HG02588 (cell line): Measurements from ENCODE around the gene SARNP.

Experiments
- ATAC-seq: cut with Tn5 transposase; IDR thresholded peaks from one replicate; pipeline ENCODE4 v1.9.1; 2021; ENCODE audit warnings: mild to moderate bottlenecking, moderate library complexity; ENCODE audit not compliant: unreplicated experiment

Gene SARNP

GRCh38 chr12:55727643-55728185, 89.8 kb downstream of the SARNP start:
- no peak for ATAC-seq

DNA sequence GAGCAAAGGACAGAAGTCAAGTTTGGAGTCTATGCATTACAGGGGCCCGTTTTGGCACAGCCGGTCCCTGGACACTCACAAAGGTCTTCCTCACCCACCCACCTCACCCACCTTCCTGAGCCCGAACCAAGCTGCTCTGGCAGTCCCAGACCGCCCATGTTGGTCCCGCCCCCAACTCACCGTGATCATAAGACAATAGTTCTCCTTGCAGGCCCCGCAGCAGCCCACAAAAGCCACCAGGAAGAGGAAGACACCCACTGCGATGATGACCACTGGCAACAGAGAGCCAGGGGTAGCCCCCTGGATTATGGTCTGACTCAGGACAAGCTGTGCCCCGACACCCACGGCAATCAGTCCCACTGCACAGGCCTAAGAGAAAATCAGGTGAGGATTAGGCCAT, 90.6 kb downstream of the SARNP start:
- no peak for ATAC-seq

- ATAC-seq, result no peak
Measured at GRCh38 chr12:55725556-55725955, 92.0 kb downstream of the SARNP start.

DNA sequence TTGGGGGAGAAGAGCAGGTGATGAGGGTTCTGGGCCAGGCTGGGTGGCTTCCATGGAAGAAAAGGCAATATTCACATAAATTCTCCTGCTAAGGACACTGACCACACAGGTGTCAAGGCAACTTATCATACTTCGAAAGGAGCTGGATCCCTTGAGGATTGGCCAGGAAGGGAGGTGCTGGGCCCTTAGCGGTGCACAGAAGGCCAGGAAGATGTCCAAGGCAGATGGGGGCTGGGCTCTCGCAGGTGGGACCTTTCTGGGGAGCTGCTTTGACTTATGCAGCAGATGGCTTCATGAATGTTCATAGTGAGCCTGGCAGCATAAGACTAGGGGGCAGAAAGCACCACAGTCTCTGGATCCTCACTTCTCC, 92.6 kb downstream of the SARNP start:
- no peak for ATAC-seq

GRCh38 chr12:55724226-55724939, 93.1 kb downstream of the SARNP start:
- peak; percentile 26 for ATAC-seq

DNA sequence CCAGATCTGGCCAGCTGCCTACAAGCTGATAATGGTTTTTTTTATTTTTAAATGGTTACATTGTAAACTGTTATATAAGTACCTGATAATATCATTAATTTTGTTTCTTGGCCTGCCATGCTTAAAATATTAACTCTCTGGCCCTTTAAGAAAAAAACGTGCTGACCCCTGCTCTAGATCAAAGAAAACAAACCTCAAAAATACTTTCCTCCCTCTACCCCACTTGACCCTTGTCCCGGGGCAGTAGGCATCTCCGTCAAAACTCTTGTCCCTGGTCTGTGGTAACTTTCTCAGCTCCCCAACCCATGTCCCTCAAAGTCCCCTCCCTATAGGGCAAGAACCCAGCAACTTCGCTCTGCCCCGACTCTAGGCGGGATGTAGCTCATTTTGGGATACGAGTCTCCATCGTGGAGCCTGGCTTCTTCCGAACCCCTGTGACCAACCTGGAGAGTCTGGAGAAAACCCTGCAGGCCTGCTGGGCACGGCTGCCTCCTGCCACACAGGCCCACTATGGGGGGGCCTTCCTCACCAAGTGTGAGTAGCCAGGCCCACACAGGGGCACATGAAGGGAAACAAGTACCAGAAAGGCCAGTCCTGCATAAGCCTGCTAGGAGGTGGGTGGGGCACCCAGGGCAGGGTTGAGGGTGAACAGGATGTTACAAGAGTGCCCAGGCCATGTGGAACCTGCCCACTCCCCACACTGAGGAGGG, 93.9 kb downstream of the SARNP start:
- ATAC-seq, result no peak

- no peak for ATAC-seq
Measured at GRCh38 chr12:55722948-55723347, 94.6 kb downstream of the SARNP start.

GRCh38 chr12:55721601-55722213, 95.8 kb downstream of the SARNP start:
- no peak for ATAC-seq

- no peak for ATAC-seq
Measured at GRCh38 chr12:55720894-55721444, 96.6 kb downstream of the SARNP start.

- ATAC-seq, result no peak
Measured at GRCh38 chr12:55720071-55720564, 97.4 kb downstream of the SARNP start, which contains the start of gene RDH5. Gene RDH5 (plus strand): TSS chr12:55720393. CDS start chr12:55721185, 792 bp downstream.

DNA sequence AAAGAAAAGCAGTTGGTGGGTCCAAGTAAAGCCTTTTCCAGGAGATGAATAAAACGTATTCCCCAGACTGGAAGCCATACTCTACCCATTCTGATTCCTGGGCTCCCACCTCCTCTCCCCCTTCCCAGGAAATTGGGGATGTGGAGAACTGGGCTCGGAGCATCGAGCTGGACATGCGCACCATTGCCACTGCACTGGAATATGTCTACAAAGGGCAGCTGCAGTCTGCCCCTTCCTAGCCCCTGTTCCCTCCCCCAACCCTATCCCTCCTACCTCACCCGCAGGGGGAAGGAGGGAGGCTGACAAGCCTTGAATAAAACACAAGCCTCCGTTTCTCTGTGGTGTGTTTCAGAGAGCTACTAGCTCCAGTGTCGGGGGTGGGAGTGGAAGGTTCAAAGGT, 98.2 kb downstream of the SARNP start:
- no peak for ATAC-seq

GRCh38 chr12:55718624-55719275, 98.8 kb downstream of the SARNP start:
- ATAC-seq, result no peak

DNA sequence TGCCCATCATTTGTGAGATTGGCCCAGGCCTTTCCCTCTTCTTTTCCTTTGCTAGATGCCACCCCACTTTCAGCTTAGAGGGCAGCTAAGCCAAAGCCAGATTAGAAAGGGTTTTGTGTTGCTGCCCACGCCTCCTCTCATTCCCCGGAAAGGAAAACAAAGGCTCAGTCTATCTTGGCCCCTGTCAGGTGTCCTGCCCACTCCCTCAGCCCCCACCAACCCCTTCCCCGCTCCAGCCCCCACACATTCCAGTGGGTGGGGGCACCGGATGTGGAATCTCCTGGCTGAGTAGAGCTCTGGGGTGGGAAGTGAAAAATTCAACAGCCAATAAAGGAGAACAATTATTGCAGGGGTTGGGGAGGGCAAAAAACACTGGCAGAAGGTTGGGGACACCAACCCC, 99.5 kb downstream of the SARNP start:
- ATAC-seq, result no peak

DNA sequence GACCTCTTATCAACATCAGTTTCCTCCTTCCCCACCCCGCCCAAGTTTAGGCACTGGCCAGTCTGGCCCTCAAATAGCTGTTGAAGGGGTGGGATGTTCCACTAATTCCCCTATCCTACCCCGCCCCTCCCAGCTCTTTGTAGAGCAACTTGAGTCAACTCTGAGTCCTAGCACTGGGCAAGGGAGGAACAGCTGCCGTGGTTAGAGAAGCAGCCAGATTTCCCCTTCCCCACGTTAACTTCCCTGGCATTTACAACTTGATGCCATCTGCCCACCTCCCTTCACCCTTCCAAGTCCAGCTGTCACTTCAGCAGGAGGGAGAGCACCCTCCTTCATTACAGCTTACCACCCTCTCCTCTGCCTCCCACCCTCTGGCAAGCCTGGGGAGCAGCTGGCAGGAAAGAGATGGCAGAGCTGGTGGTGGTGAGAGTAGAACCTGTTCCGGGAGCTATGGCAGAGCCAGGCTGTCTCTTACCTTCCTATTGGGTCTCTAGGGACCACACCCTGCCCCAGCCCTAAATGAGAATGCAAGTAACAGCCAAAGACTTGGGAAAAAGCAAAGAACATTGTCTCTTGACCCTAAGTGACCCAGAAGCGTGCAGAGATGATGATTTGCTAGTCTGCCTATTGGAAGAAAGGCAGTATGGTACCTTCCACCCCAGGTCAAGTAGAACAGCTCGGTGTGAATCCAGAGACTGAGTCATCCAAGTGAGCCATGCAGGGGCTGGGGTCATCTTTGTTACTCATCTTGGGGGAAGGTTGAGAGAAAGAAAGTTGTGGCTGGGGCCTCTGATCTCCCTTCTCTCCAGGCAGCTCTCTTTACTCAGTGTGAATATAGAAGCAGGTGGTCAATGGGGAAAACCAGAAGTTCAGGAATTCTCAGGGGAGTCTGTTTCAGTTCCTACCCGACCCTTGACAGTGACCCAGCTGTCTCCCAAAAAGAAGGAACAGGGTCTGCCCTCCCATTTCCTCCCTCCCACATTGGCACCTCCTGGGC, 100.2 kb downstream of the SARNP start:
- ATAC-seq, result no peak

DNA sequence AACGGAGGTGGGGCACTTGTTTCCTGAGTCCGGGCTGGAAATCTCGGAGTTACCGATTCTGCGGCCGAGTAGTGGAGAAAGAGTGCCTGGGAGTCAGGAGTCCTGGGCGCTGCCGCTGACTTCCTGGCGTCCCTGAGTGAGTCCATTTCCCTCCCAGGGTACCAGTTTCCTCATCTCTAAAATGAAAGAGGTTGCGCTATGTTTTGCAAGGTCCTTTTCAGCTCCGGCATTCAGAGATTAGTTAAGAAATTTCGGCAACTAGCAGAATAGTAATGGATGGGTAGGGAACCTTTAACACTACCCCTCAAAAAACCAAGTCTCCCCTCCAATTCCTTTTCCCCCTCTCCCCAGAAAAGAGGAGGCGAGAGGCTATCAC, 101.0 kb downstream of the SARNP start:
- ATAC-seq, result no peak

- ATAC-seq, result peak; percentile 94
Measured at GRCh38 chr12:55715833-55716581, 101.5 kb downstream of the SARNP start, which contains the start of gene BLOC1S1. Gene BLOC1S1 (plus strand): TSS chr12:55716046. CDS start chr12:55716052, 6 bp downstream.

DNA sequence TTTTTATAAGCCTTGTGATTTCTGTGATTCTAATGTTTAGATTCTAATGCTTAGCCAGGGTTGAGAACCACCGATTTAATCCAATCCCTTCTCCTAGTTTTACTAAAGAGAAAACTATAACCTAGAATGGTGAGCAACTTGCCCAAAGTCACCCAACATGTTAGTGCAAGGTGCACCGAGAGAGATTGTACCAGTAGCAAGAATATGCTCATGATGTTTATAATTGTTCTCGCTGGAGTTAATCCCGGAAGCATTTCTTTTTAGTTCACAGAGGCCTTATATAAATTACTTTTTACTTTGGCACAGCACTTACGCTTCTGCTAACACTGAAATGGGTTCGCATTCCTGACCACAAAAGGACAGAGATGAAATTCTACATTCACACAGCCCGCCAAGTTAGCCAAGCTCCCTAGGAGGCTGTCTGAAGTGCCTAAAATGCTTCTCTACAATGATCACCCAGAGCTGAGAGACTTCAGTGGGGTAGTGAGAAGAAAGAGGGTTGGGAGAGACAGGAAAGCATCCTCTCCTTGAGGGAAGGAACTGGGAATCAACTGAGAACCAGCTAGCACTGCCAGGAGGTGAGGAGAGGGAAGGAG, 102.3 kb downstream of the SARNP start:
- no peak for ATAC-seq

- no peak for ATAC-seq
Measured at GRCh38 chr12:55713721-55714120, 103.8 kb downstream of the SARNP start.
